Lung (tissue), 12 donors: ENCODE measurements around the gene NBEA. TPM values are rescaled to one million over a fixed set of nuclear protein-coding genes. Genes with fewer than 3 reads are reported as not detected.

ENCODE experiments used
- ATAC-seq: fragments of 200-7000 bp; cut with Tn5 transposase; one replicate; pipeline ENCODE4 v1.9.1; 2020; ENCODE audit warnings: moderate number of reproducible peaks; ENCODE audit not compliant: insufficient read depth, low FRiP score
- DNase-seq, 3 donors: peaks; one replicate each; pipeline ENCODE4 v3.0.0-alpha.2; 2013 to 2017
- H3K27ac ChIP-seq, 2 donors: one replicate each; pipeline ENCODE4 v1.5.1; 2013; ENCODE audit warnings: mild to moderate bottlenecking in 2 of 2, moderate library complexity in 2 of 2, control low read depth in 1 of 2, inconsistent platforms in 1 of 2, low read depth in 1 of 2, low read length in 1 of 2
- H3K27me3 ChIP-seq, 3 donors: one replicate each; pipeline ENCODE4 v1.5.1; 2013; ENCODE audit warnings: low read length in 2 of 3; ENCODE audit not compliant: control insufficient read depth in 3 of 3, insufficient read depth in 3 of 3
- H3K36me3 ChIP-seq, 4 donors: one replicate each; pipeline ENCODE4 v1.5.1; 2013; ENCODE audit warnings: low read length in 4 of 4, mild to moderate bottlenecking in 1 of 4, moderate library complexity in 1 of 4; ENCODE audit not compliant: control insufficient read depth in 4 of 4, insufficient read depth in 4 of 4
- H3K4me1 ChIP-seq, 5 donors: one replicate each; pipeline ENCODE4 v1.5.1; 2013; ENCODE audit warnings: low read length in 5 of 5, mild to moderate bottlenecking in 2 of 5, moderate library complexity in 1 of 5; ENCODE audit not compliant: control insufficient read depth in 5 of 5, insufficient read depth in 5 of 5
- H3K4me3 ChIP-seq: one replicate; pipeline ENCODE4 v1.5.1; 2013; ENCODE audit warnings: mild to moderate bottlenecking, control low read depth, moderate library complexity
- H3K9ac ChIP-seq, 2 donors: one replicate each; pipeline ENCODE4 v1.5.1; 2013; ENCODE audit warnings: low read length in 2 of 2, control low read depth in 1 of 2; ENCODE audit not compliant: insufficient read depth in 1 of 2
- H3K9me3 ChIP-seq, 4 donors: one replicate each; pipeline ENCODE4 v1.5.1; 2013; ENCODE audit warnings: low read length in 3 of 4, mild to moderate bottlenecking in 1 of 4, moderate library complexity in 1 of 4; ENCODE audit not compliant: control insufficient read depth in 4 of 4, insufficient read depth in 3 of 4
- WGBS, 2 donors: extraction: QIAGEN DNeasy Blood & Tissue Kit; methylation state at CpG; one replicate each; pipeline ENCODE4 v1.1.7; 2013; 5-methylcytosine and 5-hydroxymethylcytosine counted together
- polyA plus RNA-seq, 2 donors: library from polyadenylated mRNA; stranded (reverse); fragments of 200-250 nt; gene quantifications; one replicate each; pipeline ENCODE4 v1.2.1, GENCODE V29; 2013
- total RNA-seq, 2 donors: library from RNA; depleted of rRNA in 1 of 2; stranded (reverse); fragments of >200 nt in 1 of 2; gene quantifications; one replicate each; pipeline ENCODE4 v1.2.1, GENCODE V29; 2014 to 2021
- TF ChIP-seq, protein P1 (sequence below): IDR thresholded peaks from 2 replicates; pipeline ENCODE4 v1.5.1; 2012; ENCODE audit warnings: mild to moderate bottlenecking; ENCODE audit errors: control extremely low read depth, extremely low read depth
- donor health status: control.
- donor health status: control.
- donor health status: Bipolar disorder and iron deficiency.
- donor health status: healthy.
- donor health status: DM: yes; HTN: yes; CAD: no.

NBEA gene
- total and polyA plus RNA-seq, 4 donors, result 1.6 to 26.5 (median 5.3) TPM

GRCh38 chr13:35700671-35701070 is 758.6 kb downstream of the NBEA start:
- no peak overlapping the region for H3K27ac ChIP-seq
- 87 to 92% methylated on average over 5 of the region's 5 CpGs for WGBS, 2 donors
- H3K27me3 ChIP-seq, result no peaks in the 10 kb centered on the region
- DNase-seq (no peak), ATAC-seq (no peak)
- TF ChIP-seq, protein P1, sequence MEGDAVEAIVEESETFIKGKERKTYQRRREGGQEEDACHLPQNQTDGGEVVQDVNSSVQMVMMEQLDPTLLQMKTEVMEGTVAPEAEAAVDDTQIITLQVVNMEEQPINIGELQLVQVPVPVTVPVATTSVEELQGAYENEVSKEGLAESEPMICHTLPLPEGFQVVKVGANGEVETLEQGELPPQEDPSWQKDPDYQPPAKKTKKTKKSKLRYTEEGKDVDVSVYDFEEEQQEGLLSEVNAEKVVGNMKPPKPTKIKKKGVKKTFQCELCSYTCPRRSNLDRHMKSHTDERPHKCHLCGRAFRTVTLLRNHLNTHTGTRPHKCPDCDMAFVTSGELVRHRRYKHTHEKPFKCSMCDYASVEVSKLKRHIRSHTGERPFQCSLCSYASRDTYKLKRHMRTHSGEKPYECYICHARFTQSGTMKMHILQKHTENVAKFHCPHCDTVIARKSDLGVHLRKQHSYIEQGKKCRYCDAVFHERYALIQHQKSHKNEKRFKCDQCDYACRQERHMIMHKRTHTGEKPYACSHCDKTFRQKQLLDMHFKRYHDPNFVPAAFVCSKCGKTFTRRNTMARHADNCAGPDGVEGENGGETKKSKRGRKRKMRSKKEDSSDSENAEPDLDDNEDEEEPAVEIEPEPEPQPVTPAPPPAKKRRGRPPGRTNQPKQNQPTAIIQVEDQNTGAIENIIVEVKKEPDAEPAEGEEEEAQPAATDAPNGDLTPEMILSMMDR, result no peak
- no peaks in the 10 kb centered on the region for H3K36me3 ChIP-seq
- no peak overlapping the region for H3K9ac ChIP-seq
- no peak overlapping the region for H3K4me3 ChIP-seq
- no peaks in the 10 kb centered on the region for H3K9me3 ChIP-seq
- peaks cover 0 to 21% (median 0%) of the 10 kb centered on the region in 5 donors for H3K4me1 ChIP-seq

DNA sequence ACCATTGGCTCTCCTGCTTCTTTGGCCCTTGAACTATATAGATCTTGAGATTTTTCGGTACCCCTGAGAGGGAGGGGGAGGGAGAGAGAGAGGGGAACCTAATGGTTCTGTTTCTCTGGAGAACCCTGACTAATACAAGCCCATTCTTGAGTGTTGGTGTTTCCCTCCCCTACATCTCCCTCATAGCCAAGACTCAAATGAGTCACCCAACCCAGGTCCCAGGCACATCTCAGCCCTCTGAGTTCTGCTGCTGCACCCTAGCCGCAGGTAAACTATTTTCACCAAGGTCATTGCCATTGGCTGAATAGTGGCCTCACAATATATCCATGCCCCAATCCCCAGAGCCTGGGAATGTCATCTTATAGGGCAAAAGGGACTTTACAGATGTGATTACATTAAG is 760.2 kb downstream of the NBEA start:
- WGBS, 2 donors, result 92 to 96% methylated on average over 2 of the region's 2 CpGs
- Histone ChIP-seq H3K9me3 (no peaks in the 10 kb centered on the region), H3K9ac (no peak overlapping the region), H3K36me3 (no peaks in the 10 kb centered on the region), H3K4me1 (peaks cover 0 to 21% (median 0%) of the 10 kb centered on the region in 5 donors), H3K4me3 (no peak overlapping the region), H3K27ac (no peak overlapping the region), H3K27me3 (no peaks in the 10 kb centered on the region)
- TF ChIP-seq, protein P1, result no peak
- no peak for ATAC-seq
- DNase-seq, result no peak

DNA sequence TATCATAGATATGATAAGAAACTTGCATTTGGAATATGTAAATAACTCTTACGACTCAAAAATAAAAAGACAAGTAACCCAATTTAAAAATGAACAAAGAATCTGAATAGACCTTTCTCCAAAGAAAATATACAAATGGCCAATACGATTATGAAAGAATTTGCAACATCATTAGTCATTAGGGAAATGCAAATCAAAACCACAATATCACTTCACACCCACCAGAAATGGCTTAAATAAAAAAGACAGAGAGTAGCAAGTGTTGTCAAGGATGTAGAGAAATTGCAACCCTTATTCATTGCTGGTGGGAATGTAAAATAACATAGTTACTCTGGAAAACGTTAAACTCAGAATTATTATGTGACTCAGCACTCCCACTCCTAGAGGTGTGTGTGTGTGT is 761.0 kb downstream of the NBEA start:
- Histone ChIP-seq H3K36me3 (no peaks in the 10 kb centered on the region), H3K27me3 (no peaks in the 10 kb centered on the region), H3K9ac (no peak overlapping the region), H3K9me3 (no peaks in the 10 kb centered on the region), H3K4me1 (peaks cover 0 to 21% (median 0%) of the 10 kb centered on the region in 5 donors), H3K27ac (no peak overlapping the region), H3K4me3 (no peak overlapping the region)
- WGBS, 2 donors, result 78 to 83% methylated on average over 3 of the region's 3 CpGs
- no peak for ATAC-seq
- TF ChIP-seq, protein P1, result no peak
- DNase-seq, result no peak

- Histone ChIP-seq H3K9me3 (peaks cover 0 to under 1% (median 0%) of the 10 kb centered on the region in 4 donors), H3K36me3 (no peaks in the 10 kb centered on the region), H3K9ac (no peak overlapping the region), H3K4me1 (peaks cover 0 to 14% (median 0%) of the 10 kb centered on the region in 5 donors), H3K4me3 (no peak overlapping the region), H3K27me3 (no peaks in the 10 kb centered on the region), H3K27ac (no peak overlapping the region)
- TF ChIP-seq, protein P1, result no peak
- ATAC-seq (no peak), DNase-seq (no peak)
- WGBS, 2 donors, result 51 to 76% methylated on average over 1 of the region's 1 CpG
Measured at GRCh38 chr13:35704331-35704730, 762.3 kb downstream of the NBEA start.
